Measurements from ENCODE around the gene FAM20C. TPM values are rescaled to one million over a fixed set of nuclear protein-coding genes. Genes with fewer than 3 reads are reported as not detected.
"Not testable (repeated sequence)": the region's sequence is repeated elsewhere in the genome, so short reads cannot be mapped to it uniquely, and the experiment has no call there.

FAM20C gene
- total and polyA plus RNA-seq, 10 of the 15 experiments (the other 5 are each of a cell fraction or from before 2014, with no cell fraction given): 0.44 TPM; not detected in 9

DNA sequence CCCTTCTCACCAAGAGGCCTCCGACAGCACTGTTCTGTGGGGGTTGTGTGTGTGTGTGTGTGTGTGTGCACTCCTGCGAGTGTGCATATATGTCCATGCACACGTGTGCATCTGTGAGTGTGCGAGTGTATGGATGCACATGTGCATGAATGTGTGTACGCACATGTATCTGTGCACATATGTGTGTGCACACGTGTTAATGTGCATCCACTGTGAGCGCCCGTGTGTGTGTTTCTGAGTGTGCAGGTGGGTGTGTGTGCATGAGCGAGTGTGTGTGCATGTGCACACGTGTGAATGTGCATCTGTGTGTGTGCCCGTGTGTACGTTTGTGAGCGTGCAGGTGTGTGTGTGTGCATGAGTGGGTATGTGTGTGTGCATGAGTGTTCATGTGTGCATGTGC lies 49.1 kb downstream of the FAM20C start:
- H3K9me3 ChIP-seq (replicated peaks; ENCODE audit: control insufficient read depth, insufficient read depth, low read length): no peaks in the 10 kb centered on the region; the same call in 1 of the 3 replicates
- ChIA-PET CTCF (no interaction called here), POLR2A (no interaction called here), SMC1A (ENCODE audit: uncharacterized antibody, unreplicated experiment) (no interaction called here), RAD21 (ENCODE audit: unreplicated experiment) (no interaction called here)
- H3K79me2 ChIP-seq (ENCODE audit: control insufficient read depth, insufficient read depth, low read length): no peaks in the 10 kb centered on the region
- TF ChIP-seq IKZF2 (IDR thresholded peaks at IDR 0.05) (no peak), TCF3 (IDR thresholded peaks at IDR 0.05; ENCODE audit: borderline replicate concordance, insufficient read depth, low read depth, low read length) (0 out of 2 replicates have a peak, but pooled peaks have one; percentile 39), POLR2AphosphoS5 (IDR thresholded peaks at IDR 0.05; ENCODE audit: low read length) (no peak), CEBPB (IDR thresholded peaks at IDR 0.05; ENCODE audit: borderline replicate concordance in 1 of 2, low read depth in 2 of 2, low read length in 2 of 2) (no peak), WRNIP1 (IDR thresholded peaks at IDR 0.05; ENCODE audit: borderline replicate concordance, low read depth, low read length) (no peak)
- TF ChIP-seq, protein P1, sequence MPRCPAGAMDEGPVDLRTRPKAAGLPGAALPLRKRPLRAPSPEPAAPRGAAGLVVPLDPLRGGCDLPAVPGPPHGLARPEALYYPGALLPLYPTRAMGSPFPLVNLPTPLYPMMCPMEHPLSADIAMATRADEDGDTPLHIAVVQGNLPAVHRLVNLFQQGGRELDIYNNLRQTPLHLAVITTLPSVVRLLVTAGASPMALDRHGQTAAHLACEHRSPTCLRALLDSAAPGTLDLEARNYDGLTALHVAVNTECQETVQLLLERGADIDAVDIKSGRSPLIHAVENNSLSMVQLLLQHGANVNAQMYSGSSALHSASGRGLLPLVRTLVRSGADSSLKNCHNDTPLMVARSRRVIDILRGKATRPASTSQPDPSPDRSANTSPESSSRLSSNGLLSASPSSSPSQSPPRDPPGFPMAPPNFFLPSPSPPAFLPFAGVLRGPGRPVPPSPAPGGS (IDR thresholded peaks at IDR 0.05; ENCODE audit: borderline replicate concordance, insufficient read depth, low read depth, low read length, poor library complexity, severe bottlenecking): peak; percentile 85
- H4K20me1 ChIP-seq (ENCODE audit: control insufficient read depth, insufficient read depth): no peaks in the 10 kb centered on the region
- no peak overlapping the region for H2AFZ ChIP-seq (ENCODE audit: control insufficient read depth, low read depth, low read length)
- H3K4me3 ChIP-seq: no peak overlapping the region
- BruUV-seq (replicated peaks): no TSS peak
- intact Hi-C loops (cut with micrococcal nuclease; ENCODE audit: unreplicated experiment) (no loop called here), in situ Hi-C loops (cut with MboI) (no loop called here)
- no peak for DNase-seq (ENCODE audit: low read depth, low spot score)
- H3K9ac ChIP-seq (ENCODE audit: control insufficient read depth, insufficient read depth, low read length): no peak overlapping the region
- no peaks in the 10 kb centered on the region for H3K27me3 ChIP-seq (replicated peaks in 1 of 2; ENCODE audit: control insufficient read depth in 2 of 2, insufficient read depth in 2 of 2, low read length in 1 of 2)
- H3K36me3 ChIP-seq (ENCODE audit: control insufficient read depth in 2 of 2, insufficient read depth in 2 of 2, low read length in 1 of 2): no peaks in the 10 kb centered on the region
- FAIRE-seq: no peak
- WGBS (ENCODE audit: insufficient coverage, insufficient replicate concordance, low lambda C conversion rate, missing lambda C conversion rate): 79% methylated on average over 13 of the region's 13 CpGs
- no peaks in the 10 kb centered on the region for H3K4me1 ChIP-seq (ENCODE audit: control insufficient read depth, insufficient read depth, low read length)
- H3K4me2 ChIP-seq (ENCODE audit: control insufficient read depth, insufficient read depth): no peak overlapping the region
- ATAC-seq: no peak
- no peak overlapping the region for H3K27ac ChIP-seq (ENCODE audit: control insufficient read depth, insufficient read depth)

DNA sequence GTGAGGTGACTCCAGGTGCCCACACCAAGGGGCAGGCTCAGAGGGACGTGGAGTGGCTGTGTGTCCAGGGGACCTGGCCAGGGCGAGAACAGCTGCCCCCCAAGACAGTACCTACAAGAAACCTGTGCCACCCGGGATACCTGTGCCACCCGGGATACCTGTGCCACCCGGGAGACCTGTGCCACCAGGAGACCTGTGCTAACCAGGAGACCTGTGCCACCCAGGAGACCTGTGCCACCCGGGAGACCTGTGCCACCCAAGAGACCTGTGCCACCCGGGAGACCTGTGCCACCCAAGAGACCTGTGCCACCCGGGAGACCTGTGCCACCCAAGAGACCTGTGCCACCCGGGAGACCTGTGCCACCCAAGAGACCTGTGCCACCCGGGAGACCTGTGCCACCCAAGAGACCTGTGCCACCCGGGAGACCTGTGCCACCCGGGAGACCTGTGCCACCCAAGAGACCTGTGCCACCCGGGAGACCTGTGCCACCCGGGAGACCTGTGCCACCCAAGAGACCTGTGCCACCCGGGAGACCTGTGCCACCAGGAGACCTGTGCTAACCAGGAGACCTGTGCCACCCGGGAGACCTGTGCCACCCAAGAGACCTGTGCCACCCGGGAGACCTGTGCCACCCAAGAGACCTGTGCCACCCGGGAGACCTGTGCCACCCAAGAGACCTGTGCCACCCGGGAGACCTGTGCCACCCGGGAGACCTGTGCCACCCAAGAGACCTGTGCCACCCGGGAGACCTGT lies 50.6 kb downstream of the FAM20C start:
- H3K27me3 ChIP-seq (replicated peaks in 1 of 2; ENCODE audit: control insufficient read depth in 2 of 2, insufficient read depth in 2 of 2, low read length in 1 of 2); H3K79me2 ChIP-seq (ENCODE audit: control insufficient read depth, insufficient read depth, low read length); H4K20me1 ChIP-seq (ENCODE audit: control insufficient read depth, insufficient read depth); RAD21 ChIA-PET (ENCODE audit: unreplicated experiment); H3K4me3 ChIP-seq; FAIRE-seq; CTCF ChIA-PET; in situ Hi-C loops (cut with MboI); H3K4me1 ChIP-seq (ENCODE audit: control insufficient read depth, insufficient read depth, low read length); SMC1A ChIA-PET (ENCODE audit: uncharacterized antibody, unreplicated experiment); H3K9ac ChIP-seq (ENCODE audit: control insufficient read depth, insufficient read depth, low read length); POLR2A ChIA-PET; H3K27ac ChIP-seq (ENCODE audit: control insufficient read depth, insufficient read depth); BruUV-seq (replicated peaks); DNase-seq (ENCODE audit: low read depth, low spot score); intact Hi-C loops (cut with micrococcal nuclease; ENCODE audit: unreplicated experiment); H2AFZ ChIP-seq (ENCODE audit: control insufficient read depth, low read depth, low read length); H3K4me2 ChIP-seq (ENCODE audit: control insufficient read depth, insufficient read depth); H3K9me3 ChIP-seq (replicated peaks; ENCODE audit: control insufficient read depth, insufficient read depth, low read length); ATAC-seq; H3K36me3 ChIP-seq (ENCODE audit: control insufficient read depth in 2 of 2, insufficient read depth in 2 of 2, low read length in 1 of 2): not testable (repeated sequence)
- WGBS (ENCODE audit: insufficient coverage, insufficient replicate concordance, low lambda C conversion rate, missing lambda C conversion rate): 45% methylated on average over 6 of the region's 21 CpGs

DNA sequence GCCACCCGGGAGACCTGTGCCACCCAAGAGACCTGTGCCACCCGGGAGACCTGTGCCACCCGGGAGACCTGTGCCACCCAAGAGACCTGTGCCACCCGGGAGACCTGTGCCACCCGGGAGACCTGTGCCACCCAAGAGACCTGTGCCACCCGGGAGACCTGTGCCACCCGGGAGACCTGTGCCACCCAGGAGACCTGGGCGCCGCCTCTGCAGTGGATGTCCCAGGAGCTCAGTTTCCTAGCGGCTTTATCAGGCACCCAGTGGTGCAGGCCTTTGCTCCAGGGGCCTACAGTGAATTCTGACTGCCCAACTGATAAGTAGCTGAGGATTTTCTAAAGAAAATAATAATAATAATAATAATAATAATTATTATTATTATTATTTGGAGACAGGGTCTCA lies 51.2 kb downstream of the FAM20C start:
- 77% methylated on average over 5 of the region's 10 CpGs for WGBS (ENCODE audit: insufficient coverage, insufficient replicate concordance, low lambda C conversion rate, missing lambda C conversion rate)
- RAD21 ChIA-PET (ENCODE audit: unreplicated experiment); H3K27me3 ChIP-seq (replicated peaks in 1 of 2; ENCODE audit: control insufficient read depth in 2 of 2, insufficient read depth in 2 of 2, low read length in 1 of 2); H3K9ac ChIP-seq (ENCODE audit: control insufficient read depth, insufficient read depth, low read length); intact Hi-C loops (cut with micrococcal nuclease; ENCODE audit: unreplicated experiment); BruUV-seq (replicated peaks); FAIRE-seq; in situ Hi-C loops (cut with MboI); H3K79me2 ChIP-seq (ENCODE audit: control insufficient read depth, insufficient read depth, low read length); SMC1A ChIA-PET (ENCODE audit: uncharacterized antibody, unreplicated experiment); H4K20me1 ChIP-seq (ENCODE audit: control insufficient read depth, insufficient read depth); H3K4me2 ChIP-seq (ENCODE audit: control insufficient read depth, insufficient read depth); H2AFZ ChIP-seq (ENCODE audit: control insufficient read depth, low read depth, low read length); CTCF ChIA-PET; H3K36me3 ChIP-seq (ENCODE audit: control insufficient read depth in 2 of 2, insufficient read depth in 2 of 2, low read length in 1 of 2); ATAC-seq; H3K9me3 ChIP-seq (replicated peaks; ENCODE audit: control insufficient read depth, insufficient read depth, low read length); H3K4me1 ChIP-seq (ENCODE audit: control insufficient read depth, insufficient read depth, low read length); DNase-seq (ENCODE audit: low read depth, low spot score); H3K27ac ChIP-seq (ENCODE audit: control insufficient read depth, insufficient read depth); H3K4me3 ChIP-seq; POLR2A ChIA-PET: not testable (repeated sequence)
